NCI-H2171 treated with DMSO at 0.1 percent for 48 hours (cell line): ENCODE measurements around the gene DLX5.

Source experiments
- DNase-seq: peaks from one replicate; lab custom pipeline; 2025; lab: John Stamatoyannopoulos, UW

The DLX5 gene

GRCh38 chr7:96991546-96992191, 33.0 kb downstream of the DLX5 start:
- DNase-seq = no peak

DNA sequence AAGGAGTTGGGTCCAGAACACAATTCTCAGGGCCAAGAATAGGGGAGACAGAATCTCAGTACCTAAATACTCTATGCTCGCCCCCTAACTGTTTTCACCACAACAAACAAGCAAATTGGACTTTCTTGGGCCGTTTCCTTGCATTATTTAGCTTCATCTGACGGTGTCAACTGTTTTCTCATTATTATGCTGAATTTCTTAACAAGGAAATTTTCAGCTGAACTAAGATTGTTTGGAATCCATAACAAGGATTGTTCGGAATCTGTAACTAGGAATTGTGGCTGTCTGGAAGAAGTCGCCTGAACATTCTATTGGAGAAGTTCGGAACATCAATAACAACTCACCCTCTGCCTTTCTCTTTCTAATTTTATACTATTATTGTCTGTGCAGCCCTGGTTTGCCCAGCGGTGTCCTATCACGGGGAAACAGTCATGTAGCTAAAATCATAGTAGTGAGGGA, 34.7 kb downstream of the DLX5 start:
- DNase-seq = no peak

DNA sequence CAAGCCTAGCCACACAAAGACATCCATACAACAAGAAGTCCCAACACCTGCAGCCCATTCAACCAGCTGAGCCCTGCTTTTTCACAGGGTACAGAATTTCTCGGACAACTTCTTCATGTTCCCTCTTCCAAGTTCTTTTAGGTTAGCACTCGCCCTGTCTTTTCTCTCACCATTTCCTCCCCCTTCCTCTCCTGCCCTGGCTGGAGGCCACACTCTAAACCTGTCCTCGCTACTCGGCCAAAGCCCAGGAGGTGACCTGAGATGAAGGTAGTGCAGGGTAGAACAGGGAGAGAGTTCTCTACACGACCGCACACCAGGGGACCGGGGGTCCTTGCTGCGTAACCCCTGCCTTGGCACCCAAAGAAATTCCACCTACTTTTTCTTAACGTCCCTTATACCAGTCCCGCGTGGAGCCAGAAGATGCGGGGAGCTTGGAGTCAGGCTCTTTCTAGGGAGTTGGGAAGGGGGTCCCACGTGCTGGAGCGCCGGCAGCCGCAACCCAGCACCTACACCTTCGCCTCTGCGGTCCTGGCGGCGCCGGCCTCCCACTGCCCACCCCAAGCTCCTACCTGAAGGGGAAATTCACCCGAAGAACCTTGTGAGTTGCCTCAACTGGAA, 35.3 kb downstream of the DLX5 start:
- no peak for DNase-seq

DNA sequence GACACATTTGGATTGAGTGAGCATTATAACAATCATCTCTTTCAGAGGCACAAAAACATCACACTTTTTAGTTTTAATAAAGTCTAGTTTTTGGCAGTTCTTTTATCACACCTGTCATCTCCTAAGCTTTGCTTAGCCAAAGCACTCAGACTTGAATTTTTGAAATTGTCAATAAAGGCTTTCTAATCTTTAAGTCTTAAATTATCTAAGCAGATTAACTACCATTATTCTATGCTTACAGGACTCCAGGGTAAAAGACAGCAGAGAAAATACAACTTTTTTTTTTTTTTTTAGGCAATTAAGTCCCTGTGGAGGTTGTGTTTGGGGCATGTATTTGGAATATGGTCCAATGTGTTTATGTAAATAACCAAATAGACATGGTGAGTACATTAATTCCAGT, 36.9 kb downstream of the DLX5 start:
- no peak for DNase-seq

DNA sequence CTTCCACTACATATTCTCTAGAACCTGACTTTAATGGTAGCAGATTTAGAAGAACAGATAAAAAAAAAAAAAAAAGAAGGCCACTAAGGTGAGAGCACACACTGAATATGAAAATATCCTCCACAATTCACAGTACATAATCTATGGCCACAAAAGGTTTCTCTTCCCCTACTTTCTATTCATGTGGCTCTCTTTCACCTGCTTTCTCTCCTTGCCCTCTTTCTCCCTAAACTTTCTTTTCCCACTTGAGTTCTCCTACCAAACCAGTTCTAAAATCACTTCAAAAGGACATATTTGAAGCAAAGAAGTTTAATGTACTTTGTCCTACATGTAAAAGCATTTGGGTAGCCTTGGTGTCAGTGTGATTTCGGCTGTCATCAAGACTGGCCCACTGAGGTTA, 37.7 kb downstream of the DLX5 start:
- no peak for DNase-seq

GRCh38 chr7:96985992-96986391, 38.6 kb downstream of the DLX5 start:
- DNase-seq = no peak

GRCh38 chr7:96982586-96982985, 42.0 kb downstream of the DLX5 start:
- no peak for DNase-seq

- no peak for DNase-seq
Measured at GRCh38 chr7:96979551-96980276, 44.9 kb downstream of the DLX5 start.

DNA sequence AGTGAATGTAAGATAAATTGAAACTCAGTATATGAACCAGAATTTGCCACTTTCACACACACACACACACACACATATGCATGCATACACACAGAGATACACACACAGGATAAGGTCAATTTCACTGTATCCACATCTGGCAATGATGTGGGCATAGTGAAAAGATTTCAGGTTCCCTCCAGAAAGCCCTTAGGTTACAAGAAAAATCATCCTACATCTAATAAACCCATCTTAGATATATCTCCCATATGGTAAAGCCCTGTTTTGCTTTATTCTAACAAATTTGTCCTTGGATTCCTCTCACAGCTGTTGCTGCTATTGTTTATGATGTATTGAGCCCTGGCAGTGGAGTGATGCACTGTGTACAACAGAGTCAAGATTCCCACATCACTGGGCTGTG, 47.2 kb downstream of the DLX5 start:
- DNase-seq = no peak

- DNase-seq = no peak
Measured at GRCh38 chr7:96976106-96976505, 48.5 kb downstream of the DLX5 start.

DNA sequence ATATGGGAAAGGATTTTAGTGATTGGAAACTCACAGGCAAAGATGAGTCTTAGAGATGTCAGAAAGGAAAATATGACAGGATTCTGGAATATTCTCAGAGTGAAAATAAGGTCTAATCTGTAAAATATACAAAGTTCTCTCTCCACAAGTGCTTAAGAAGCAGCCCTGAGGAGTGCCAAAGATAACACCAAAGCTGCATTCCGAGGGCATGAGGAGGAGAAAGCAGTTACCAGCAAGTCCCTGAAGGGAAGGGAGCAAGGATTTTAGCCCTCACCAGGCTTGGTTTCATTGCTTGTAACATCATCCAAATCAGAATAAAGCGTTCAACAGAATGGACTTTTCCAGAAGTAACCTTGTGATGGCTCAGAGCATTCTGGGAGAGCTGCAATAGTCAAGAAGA, 50.6 kb downstream of the DLX5 start:
- no peak for DNase-seq

- no peak for DNase-seq
Measured at GRCh38 chr7:96970739-96971138, 53.9 kb downstream of the DLX5 start.
